ENCODE data around the gene CABLES2. TPM values are rescaled to one million over a fixed set of nuclear protein-coding genes. Genes with fewer than 3 reads are reported as not detected.
A peak's percentile ranks its signal among the peaks of the same experiment; 100 is the strongest.

The CABLES2 gene
- total RNA-seq, 6 experiments from 2014 or later: 1.4 to 2.9 (median 2.5) TPM

DNA sequence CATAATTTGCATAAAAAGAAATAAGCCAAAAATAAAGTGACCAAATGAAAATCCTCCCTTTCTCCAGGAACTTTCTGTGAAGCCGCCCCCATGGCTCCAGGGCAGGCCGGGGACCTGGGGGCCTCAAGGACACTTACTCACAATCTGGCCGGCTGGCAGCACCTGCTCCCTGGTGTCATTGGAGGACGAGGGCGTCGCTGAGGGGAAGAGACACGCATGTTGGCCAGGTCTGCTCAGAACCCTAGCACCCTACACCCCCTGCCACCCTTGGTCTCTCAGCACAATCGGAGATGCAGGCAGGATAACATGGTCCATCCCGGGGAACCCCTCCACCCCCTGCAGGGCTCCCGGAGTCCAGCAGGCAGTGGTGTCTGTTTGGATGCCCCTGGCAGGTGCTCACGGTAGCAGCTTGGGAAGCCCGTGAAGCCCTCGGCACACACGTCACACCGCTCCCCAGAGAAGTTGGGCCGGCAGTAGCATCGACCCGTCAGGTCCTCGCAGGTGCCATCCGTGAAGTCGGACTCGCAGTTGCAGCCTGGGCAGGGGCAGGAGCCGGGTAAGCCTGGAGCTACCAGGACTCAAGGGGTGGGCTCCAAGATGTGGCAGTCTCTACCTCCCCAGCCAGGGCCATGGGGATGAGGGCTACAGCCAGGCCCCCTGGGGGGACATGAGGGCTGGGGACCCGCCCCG, 61.3 kb downstream of the CABLES2 start:
- ATAC-seq: peak in 1 of 4 donors; percentile 15
- intact Hi-C loops (cut with DNase I): no loop called here
- no peaks in the 10 kb centered on the region for H3K27me3 ChIP-seq
- no peaks in the 10 kb centered on the region for H3K36me3 ChIP-seq
- H3K9me3 ChIP-seq: no peaks in the 10 kb centered on the region
- H3K27ac ChIP-seq: no peak overlapping the region
- 76% methylated on average over 3 of the region's 25 CpGs for WGBS (ENCODE audit: insufficient coverage, low coverage, low lambda C conversion rate, missing lambda C conversion rate)
- no peaks in the 10 kb centered on the region for H3K4me1 ChIP-seq
- TF ChIP-seq POLR2A (IDR thresholded peaks at IDR 0.05): no peak
- TF ChIP-seq, protein P1, sequence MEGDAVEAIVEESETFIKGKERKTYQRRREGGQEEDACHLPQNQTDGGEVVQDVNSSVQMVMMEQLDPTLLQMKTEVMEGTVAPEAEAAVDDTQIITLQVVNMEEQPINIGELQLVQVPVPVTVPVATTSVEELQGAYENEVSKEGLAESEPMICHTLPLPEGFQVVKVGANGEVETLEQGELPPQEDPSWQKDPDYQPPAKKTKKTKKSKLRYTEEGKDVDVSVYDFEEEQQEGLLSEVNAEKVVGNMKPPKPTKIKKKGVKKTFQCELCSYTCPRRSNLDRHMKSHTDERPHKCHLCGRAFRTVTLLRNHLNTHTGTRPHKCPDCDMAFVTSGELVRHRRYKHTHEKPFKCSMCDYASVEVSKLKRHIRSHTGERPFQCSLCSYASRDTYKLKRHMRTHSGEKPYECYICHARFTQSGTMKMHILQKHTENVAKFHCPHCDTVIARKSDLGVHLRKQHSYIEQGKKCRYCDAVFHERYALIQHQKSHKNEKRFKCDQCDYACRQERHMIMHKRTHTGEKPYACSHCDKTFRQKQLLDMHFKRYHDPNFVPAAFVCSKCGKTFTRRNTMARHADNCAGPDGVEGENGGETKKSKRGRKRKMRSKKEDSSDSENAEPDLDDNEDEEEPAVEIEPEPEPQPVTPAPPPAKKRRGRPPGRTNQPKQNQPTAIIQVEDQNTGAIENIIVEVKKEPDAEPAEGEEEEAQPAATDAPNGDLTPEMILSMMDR (IDR thresholded peaks at IDR 0.05): no peak
- H3K4me3 ChIP-seq: no peak overlapping the region
- DNase-seq: peak in 1 of 3 donors; percentile 17

DNA sequence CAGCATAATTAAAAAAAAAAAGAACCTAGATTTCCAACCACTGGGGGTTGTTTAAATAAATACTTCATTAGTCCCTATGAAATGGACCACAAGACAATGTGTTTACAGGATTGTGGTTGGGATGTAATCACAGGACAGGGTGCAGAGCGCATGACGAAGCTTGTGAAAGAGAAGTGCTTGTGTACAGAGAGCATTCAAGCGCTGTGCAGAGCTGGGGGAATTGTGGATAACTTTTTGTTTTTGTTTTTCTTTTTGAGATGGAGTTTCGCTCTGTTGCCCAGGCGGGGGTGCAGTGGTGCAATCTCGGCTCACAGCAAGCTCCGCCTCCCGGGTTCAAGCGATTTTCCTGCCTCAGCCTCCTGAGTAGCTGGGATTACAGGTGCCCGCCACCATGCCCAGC, 62.3 kb downstream of the CABLES2 start:
- no peaks in the 10 kb centered on the region for H3K27me3 ChIP-seq
- 65% methylated on average over 6 of the region's 10 CpGs for WGBS (ENCODE audit: insufficient coverage, low coverage, low lambda C conversion rate, missing lambda C conversion rate)
- H3K27ac ChIP-seq: no peak overlapping the region
- DNase-seq: no peak
- peaks cover 0 to 2% (median under 1%) of the 10 kb centered on the region in 4 donors for H3K36me3 ChIP-seq
- H3K4me3 ChIP-seq: no peak overlapping the region
- no peaks in the 10 kb centered on the region for H3K9me3 ChIP-seq
- no peaks in the 10 kb centered on the region for H3K4me1 ChIP-seq
- TF ChIP-seq POLR2A (IDR thresholded peaks at IDR 0.05): no peak
- TF ChIP-seq, protein P1 (IDR thresholded peaks at IDR 0.05): no peak
- intact Hi-C loops (cut with DNase I): no loop called here
- ATAC-seq: no peak

DNA sequence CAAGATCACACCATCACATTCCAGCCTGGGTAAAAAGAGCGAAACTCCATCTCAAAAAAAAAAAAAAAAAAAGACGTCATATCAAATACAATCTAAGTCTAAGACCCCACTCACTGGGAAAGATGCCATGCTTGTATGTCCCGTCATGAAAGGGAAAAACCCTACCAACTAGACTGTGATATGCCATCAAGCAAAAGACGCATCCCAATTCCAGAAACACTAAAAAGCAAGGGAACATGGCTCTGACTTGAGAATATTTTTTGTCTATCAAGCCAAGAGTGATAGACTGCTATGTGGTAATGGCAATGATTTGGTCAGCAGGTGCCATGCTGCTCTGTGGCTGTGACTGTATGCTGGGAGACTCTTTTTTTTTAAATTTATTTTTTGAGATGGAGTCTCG, 63.0 kb downstream of the CABLES2 start:
- TF ChIP-seq, protein P1 (IDR thresholded peaks at IDR 0.05): no peak
- no peak for TF ChIP-seq POLR2A (IDR thresholded peaks at IDR 0.05)
- H3K4me1 ChIP-seq: no peaks in the 10 kb centered on the region
- WGBS (ENCODE audit: insufficient coverage, low coverage, low lambda C conversion rate, missing lambda C conversion rate): 89% methylated on average over 4 of the region's 5 CpGs
- DNase-seq (no peak), ATAC-seq (no peak)
- H3K27me3 ChIP-seq: no peaks in the 10 kb centered on the region
- H3K27ac ChIP-seq: no peak overlapping the region
- peaks cover 0 to 9% (median 3%) of the 10 kb centered on the region in 4 donors for H3K36me3 ChIP-seq
- no peaks in the 10 kb centered on the region for H3K9me3 ChIP-seq
- intact Hi-C loops (cut with DNase I): no loop called here
- H3K4me3 ChIP-seq: no peak overlapping the region

DNA sequence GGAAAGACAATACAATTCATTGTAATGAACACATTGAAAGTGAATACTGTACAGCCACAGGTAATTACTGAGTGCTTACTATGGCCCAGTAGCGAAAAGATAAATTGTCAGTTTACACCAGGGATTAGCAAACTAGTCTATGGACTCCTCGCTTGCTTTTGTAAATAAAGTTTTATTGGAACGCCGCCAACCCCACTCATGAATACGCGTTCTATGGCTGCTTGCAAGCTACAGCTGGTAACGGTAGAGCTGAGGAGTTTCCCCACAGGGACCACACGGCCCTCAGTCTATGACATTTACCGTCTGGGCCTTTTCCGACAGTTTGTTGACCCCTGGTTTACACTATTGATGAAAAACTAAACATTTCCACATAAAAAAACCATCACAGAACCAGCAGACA, 64.2 kb downstream of the CABLES2 start:
- TF ChIP-seq POLR2A (IDR thresholded peaks at IDR 0.05): no peak
- TF ChIP-seq, protein P1 (IDR thresholded peaks at IDR 0.05): no peak
- whole genome bisulfite sequencing (ENCODE audit: insufficient coverage, low coverage, low lambda C conversion rate, missing lambda C conversion rate): 25% methylated on average over 8 of the region's 10 CpGs
- H3K9me3 ChIP-seq: no peaks in the 10 kb centered on the region
- ATAC-seq: peak; percentile 53 to 73 (median 61)
- no peaks in the 10 kb centered on the region for H3K27me3 ChIP-seq
- no peak for DNase-seq
- no peaks in the 10 kb centered on the region for H3K4me1 ChIP-seq
- peaks cover 0 to 9% (median 3%) of the 10 kb centered on the region in 4 donors for H3K36me3 ChIP-seq
- H3K4me3 ChIP-seq: no peak overlapping the region
- H3K27ac ChIP-seq: no peak overlapping the region
- intact Hi-C loops (cut with DNase I): no loop called here
